GM12878 (cell line): ENCODE results near the gene ERVV-1. TPM values are rescaled to one million over a fixed set of nuclear protein-coding genes. Genes with fewer than 3 reads are reported as not detected.

ENCODE experiments used
- ATAC-seq: fragments of 200-7000 bp; cut with Tn5 transposase; 3 replicates; pipeline ENCODE4 v1.9.1; 2020; ENCODE audit warnings: mild to moderate bottlenecking, moderate library complexity
- BruUV-seq: library from RNA; stranded (reverse); fragments of 400-500 nt; replicated peaks from 2 replicates; lab custom pipeline; 2021; lab: Mats Ljungman, UMichigan
- CTCF ChIA-PET: fragments of 300-600 bp; sonication (Branson Sonifier 250); formaldehyde crosslinking; extraction: SDS; loops from one replicate; lab custom pipeline; 2021; ENCODE audit warnings: inconsistent platforms; lab: Yijun Ruan, JAX
- POLR2A ChIA-PET: fragments of 350-600 bp; formaldehyde crosslinking; extraction: SDS; loops from one replicate; lab custom pipeline; 2021; ENCODE audit warnings: inconsistent platforms; lab: Charles Lee
- RAD21 ChIA-PET: fragments of 300-600 bp; sonication (Branson Sonifier 250); formaldehyde crosslinking; loops from one replicate; lab custom pipeline; 2023; ENCODE audit warnings: antibody characterized with exemption; ENCODE audit not compliant: unreplicated experiment; lab: Charles Lee
- SMC1A ChIA-PET: fragments of 300-600 bp; sonication (Branson Sonifier 250); formaldehyde crosslinking; loops from one replicate; lab custom pipeline; 2023; ENCODE audit not compliant: unreplicated experiment, uncharacterized antibody; lab: Charles Lee
- DNase-seq: peaks from one replicate; pipeline ENCODE4 v3.0.0-alpha.2; 2011; ENCODE audit warnings: low read depth, low spot score
- FAIRE-seq: peaks from 3 replicates; lab custom pipeline; 2011; peaks lifted over from hg19 to GRCh38; lab: Jason Lieb, UNC
- H2AFZ ChIP-seq: 2 replicates; pipeline ENCODE4 v1.6.0; 2011; ENCODE audit warnings: low read depth, low read length, control low read depth; ENCODE audit not compliant: control insufficient read depth
- H3K27ac ChIP-seq: 2 replicates; pipeline ENCODE4 v1.5.1; 2011; ENCODE audit warnings: control low read depth; ENCODE audit not compliant: control insufficient read depth, insufficient read depth
- H3K27me3 ChIP-seq, 2 experiments: replicated peaks in 1 of 2; 2 replicates each; pipeline versions ENCODE4 v1.6.0 to v1.6.1; 2011; ENCODE audit warnings: low read length in 1 of 2; ENCODE audit not compliant: control insufficient read depth in 2 of 2, insufficient read depth in 2 of 2
- H3K36me3 ChIP-seq, 2 experiments: 2 replicates each; pipeline ENCODE4 v1.5.1; 2011; ENCODE audit warnings: low read length in 1 of 2; ENCODE audit not compliant: control insufficient read depth in 2 of 2, insufficient read depth in 2 of 2
- H3K4me1 ChIP-seq: 2 replicates; pipeline ENCODE4 v1.6.1; 2011; ENCODE audit warnings: mild to moderate bottlenecking, low read length, moderate library complexity, mixed read lengths; ENCODE audit not compliant: control insufficient read depth, insufficient read depth
- H3K4me2 ChIP-seq: 2 replicates; pipeline ENCODE4 v1.6.0; 2011; ENCODE audit warnings: control low read depth; ENCODE audit not compliant: control insufficient read depth, insufficient read depth
- H3K4me3 ChIP-seq: fragments of 200-600 bp; sonication (generic); 2 replicates; pipeline ENCODE4 v1.5.1; 2016
- H3K79me2 ChIP-seq: 2 replicates; pipeline ENCODE4 v1.6.0; 2011; ENCODE audit warnings: low read length; ENCODE audit not compliant: control insufficient read depth, insufficient read depth
- H3K9ac ChIP-seq: 2 replicates; pipeline ENCODE4 v1.8.0; 2011; ENCODE audit warnings: low read length, control low read depth, mixed read lengths; ENCODE audit not compliant: control insufficient read depth, insufficient read depth
- H3K9me3 ChIP-seq: replicated peaks from 3 replicates; pipeline ENCODE4 v1.5.1; 2011; ENCODE audit warnings: mild to moderate bottlenecking, low read length; ENCODE audit not compliant: control insufficient read depth, insufficient read depth
- H4K20me1 ChIP-seq: 2 replicates; pipeline ENCODE4 v1.6.0; 2011; ENCODE audit not compliant: control insufficient read depth, insufficient read depth
- NR2C1 ChIP-seq: fragments of 450-650 bp; IDR thresholded peaks from 2 replicates; pipeline ENCODE4 v1.6.1; 2017; ENCODE audit warnings: antibody characterized with exemption, mild to moderate bottlenecking, moderate library complexity
- NR2C2 ChIP-seq: IDR thresholded peaks from 2 replicates; pipeline ENCODE4 v1.6.1; 2011; ENCODE audit warnings: borderline replicate concordance, low read depth; ENCODE audit not compliant: control insufficient read depth, insufficient read length
- PBX3 ChIP-seq: IDR thresholded peaks from 2 replicates; pipeline ENCODE4 v1.6.1; 2011; ENCODE audit warnings: mild to moderate bottlenecking, low read depth, low read length, moderate library complexity; ENCODE audit not compliant: insufficient replicate concordance
- ZNF217 ChIP-seq: fragments of 450-650 bp; IDR thresholded peaks from 2 replicates; pipeline ENCODE4 v1.6.1; 2017; ENCODE audit warnings: antibody characterized with exemption, mild to moderate bottlenecking
- ZNF384 ChIP-seq: IDR thresholded peaks from 2 replicates; pipeline ENCODE4 v1.6.1; 2012; ENCODE audit warnings: low read depth, mild to moderate bottlenecking, low read length, improper control_type of control experiment, borderline replicate concordance
- whole genome bisulfite sequencing: methylation state at CpG from one replicate; pipeline ENCODE4 v1.1.6; 2016; ENCODE audit warnings: low lambda C conversion rate; ENCODE audit not compliant: insufficient replicate concordance, insufficient coverage; ENCODE audit errors: missing lambda C conversion rate; 5-methylcytosine and 5-hydroxymethylcytosine counted together
- in situ Hi-C: fragments of 300-500 bp; cut with MboI; formaldehyde crosslinking; loops from 9 replicates; pipeline ENCODE4 v1.14.3; 2018; ENCODE audit warnings: mixed read lengths
- intact Hi-C: fragments of 100-400 bp; cut with micrococcal nuclease; formaldehyde crosslinking; loops from one replicate; pipeline ENCODE4 v1.14.2; 2022; ENCODE audit not compliant: unreplicated experiment
- polyA plus RNA-seq, 11 experiments: library from polyadenylated mRNA; depleted of rRNA in 4 of 11; unstranded in 6 of 11; stranded (reverse) in 5 of 11; fragments of >200 nt; fragmentation: Nextera tagmentation in 4 of 11; fragmentation: Illumina TruSeq in 1 of 11; extraction: Ambion mirVana in 4 of 11; extraction: Trizol in 1 of 11; gene quantifications; 1 replicate in 1 of 11; 2 replicates in 10 of 11; pipeline versions ENCODE4 v1.2.1 to v1.2.3, GENCODE V29; 2011 to 2016; ENCODE audit warnings: inconsistent platforms in 2 of 11, missing spikeins in 2 of 11, low read depth in 1 of 11
- total RNA-seq, 4 experiments: library from RNA; depleted of rRNA in 3 of 4; stranded (reverse); fragments of >200 nt in 3 of 4; fragmentation: Illumina TruSeq in 1 of 4; extraction: Trizol in 1 of 4; gene quantifications; 2 replicates each; pipeline versions ENCODE4 v1.2.1 to v1.2.3, GENCODE V29; 2013 to 2021

ERVV-1 gene
- total and polyA plus RNA-seq, 10 of the 15 experiments (the other 5 are each of a cell fraction or from before 2014, with no cell fraction given): 0.05 TPM; not detected in 9

GRCh38 chr19:53037101-53038097, 23.7 kb downstream of the ERVV-1 start:
- Histone ChIP-seq H3K27me3 (no peaks in the 10 kb centered on the region), H3K36me3 (no peaks in the 10 kb centered on the region), H3K9me3 (peaks cover 4% of the 10 kb centered on the region; the same call in 1 of the 3 replicates), H4K20me1 (no peaks in the 10 kb centered on the region), H3K9ac (no peak overlapping the region), H3K79me2 (no peaks in the 10 kb centered on the region), H3K4me3 (no peak overlapping the region), H3K4me1 (no peaks in the 10 kb centered on the region), H3K4me2 (no peak overlapping the region), H2AFZ (no peak overlapping the region), H3K27ac (no peak overlapping the region)
- ChIA-PET RAD21 (no interaction called here), SMC1A (no interaction called here), POLR2A (no interaction called here), CTCF (no interaction called here)
- TF ChIP-seq PBX3 (no peak), NR2C1 (0 out of 2 replicates have a peak, but pooled peaks have one; percentile 13), NR2C2 (no peak), ZNF384 (no peak), ZNF217 (no peak)
- ATAC-seq (no peak), FAIRE-seq (no peak), DNase-seq (no peak)
- in situ Hi-C loops: no loop called here
- intact Hi-C loops: no loop called here
- BruUV-seq: no TSS peak
- 63% methylated on average over 45 of the region's 52 CpGs for WGBS
